Subcutaneous abdominal adipose tissue (tissue), 5 donors: ENCODE results near the gene CCDC97.

ENCODE experiments used
- H3K27ac ChIP-seq: one replicate; pipeline ENCODE4 v1.7.0; 2013; ENCODE audit warnings: low read depth, mild to moderate bottlenecking, inconsistent platforms, low read length, moderate library complexity
- H3K27me3 ChIP-seq, 5 donors: one replicate each; pipeline ENCODE4 v1.7.0; 2013; ENCODE audit warnings: low read length in 5 of 5, inconsistent platforms in 1 of 5; ENCODE audit not compliant: control insufficient read depth in 5 of 5, insufficient read depth in 4 of 5
- H3K36me3 ChIP-seq, 5 donors: one replicate each; pipeline ENCODE4 v1.7.0; 2013; ENCODE audit warnings: low read length in 5 of 5; ENCODE audit not compliant: control insufficient read depth in 5 of 5, insufficient read depth in 5 of 5
- H3K4me1 ChIP-seq, 5 donors: one replicate each; pipeline ENCODE4 v1.7.0; 2013; ENCODE audit warnings: low read length in 5 of 5, mild to moderate bottlenecking in 3 of 5, moderate library complexity in 1 of 5; ENCODE audit not compliant: control insufficient read depth in 5 of 5, insufficient read depth in 5 of 5
- H3K4me3 ChIP-seq, 5 donors: one replicate each; pipeline ENCODE4 v1.7.0; 2013; ENCODE audit warnings: low read length in 5 of 5, low read depth in 1 of 5
- H3K9ac ChIP-seq, 5 donors: one replicate each; pipeline ENCODE4 v1.7.0; 2013; ENCODE audit warnings: low read length in 5 of 5, mild to moderate bottlenecking in 4 of 5, moderate library complexity in 3 of 5
- H3K9me3 ChIP-seq, 5 donors: one replicate each; pipeline ENCODE4 v1.7.0; 2013; ENCODE audit warnings: low read length in 5 of 5; ENCODE audit not compliant: control insufficient read depth in 5 of 5
- donor health status: healthy.
- donor health status: healthy.
- donor health status: healthy.
- donor health status: healthy.
- donor health status: healthy.

Gene CCDC97

DNA sequence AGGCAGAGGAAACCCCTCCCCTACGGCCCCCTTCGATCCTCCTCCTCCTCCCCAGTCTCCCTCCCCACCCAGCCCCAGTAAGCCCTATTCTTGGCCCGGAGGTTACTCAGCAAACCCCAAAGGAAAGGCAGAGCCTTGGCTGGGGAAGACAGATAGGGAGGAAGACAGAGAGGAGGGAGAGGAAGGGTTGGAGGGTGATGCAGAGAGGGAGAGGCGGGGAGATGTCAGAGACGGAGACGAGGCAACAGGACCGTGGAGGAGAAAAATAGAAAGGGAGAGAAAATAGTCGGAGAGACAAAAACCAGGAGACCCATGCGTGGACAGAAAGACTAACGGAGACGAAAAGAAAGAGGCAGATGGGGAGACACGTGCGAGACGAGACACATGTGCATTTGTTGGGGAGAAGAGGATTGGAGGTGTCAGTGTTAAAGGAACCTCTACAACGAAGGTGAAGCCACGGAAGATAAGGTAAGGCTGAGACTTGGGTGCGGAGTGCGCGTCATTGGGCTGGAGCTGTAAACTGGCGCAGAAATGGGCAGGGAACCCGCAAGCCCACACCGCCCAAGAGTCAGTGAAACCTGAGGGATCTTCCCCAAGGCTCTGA, 40.9 kb downstream of the CCDC97 start:
- Histone ChIP-seq H3K27ac (peak overlapping the region; percentile 71), H3K27me3 (peaks cover 0 to 18% (median 6%) of the 10 kb centered on the region in 5 donors), H3K4me1 (peaks cover 4 to 66% (median 42%) of the 10 kb centered on the region in 5 donors), H3K9ac (peak overlapping the region in 4 of 5 donors; percentile 35 to 80 (median 78)), H3K4me3 (peak overlapping the region; percentile 69 to 89 (median 79)), H3K9me3 (no peaks in the 10 kb centered on the region), H3K36me3 (peaks cover 0 to 19% (median 7%) of the 10 kb centered on the region in 5 donors)

DNA sequence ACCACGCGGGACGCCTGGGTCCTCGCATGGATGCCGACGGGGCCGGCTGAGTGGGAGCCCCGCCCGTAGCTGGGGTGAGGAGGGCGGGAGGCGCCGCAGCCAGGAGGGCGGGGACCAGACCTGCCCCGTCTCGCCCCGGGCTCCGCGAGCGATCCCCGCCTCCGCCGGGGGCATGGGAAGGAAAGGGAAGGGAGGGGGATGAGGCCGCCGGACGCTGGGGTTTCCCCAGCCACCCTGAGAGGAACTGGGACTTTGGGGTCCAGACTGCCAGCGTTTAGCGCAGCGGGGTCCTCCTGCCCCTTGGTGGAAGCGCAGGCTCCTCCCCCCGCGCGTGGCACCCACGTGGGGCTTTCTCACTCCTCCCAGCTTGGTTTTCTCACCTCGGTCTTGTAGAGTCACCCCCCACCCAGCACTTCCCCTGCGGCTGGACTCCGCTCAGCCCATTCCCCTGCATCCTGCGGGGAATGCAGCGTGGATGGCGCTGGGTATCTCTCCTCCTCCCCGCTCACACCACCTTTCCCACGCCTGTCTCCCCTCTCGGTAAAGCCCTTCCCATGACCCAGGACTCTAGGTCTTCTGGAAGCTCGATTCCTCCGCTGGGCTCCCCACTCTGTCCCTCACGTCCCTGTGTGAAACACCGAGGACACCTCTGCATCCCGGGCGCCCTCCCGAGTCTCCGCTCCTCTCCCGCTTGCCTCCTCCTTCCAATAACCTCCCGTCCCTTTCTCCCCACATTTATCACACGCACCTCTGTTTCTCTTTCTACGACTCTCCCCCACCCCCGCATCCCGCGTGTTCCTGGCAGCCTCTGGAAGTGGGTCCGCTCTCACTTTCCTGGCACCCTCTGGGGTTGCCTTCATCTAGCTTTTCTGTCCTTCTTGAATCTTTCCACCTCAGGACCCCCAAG, 41.6 kb downstream of the CCDC97 start:
- H3K27me3 ChIP-seq: peaks cover 0 to 18% (median 6%) of the 10 kb centered on the region in 5 donors
- peak overlapping the region; percentile 69 to 89 (median 83) for H3K4me3 ChIP-seq
- H3K9ac ChIP-seq: peak overlapping the region; percentile 9 to 80 (median 77)
- H3K27ac ChIP-seq: peak overlapping the region; percentile 71
- H3K4me1 ChIP-seq: peaks cover 4 to 70% (median 42%) of the 10 kb centered on the region in 5 donors
- no peaks in the 10 kb centered on the region for H3K9me3 ChIP-seq
- peaks cover 0 to 12% (median 5%) of the 10 kb centered on the region in 5 donors for H3K36me3 ChIP-seq

DNA sequence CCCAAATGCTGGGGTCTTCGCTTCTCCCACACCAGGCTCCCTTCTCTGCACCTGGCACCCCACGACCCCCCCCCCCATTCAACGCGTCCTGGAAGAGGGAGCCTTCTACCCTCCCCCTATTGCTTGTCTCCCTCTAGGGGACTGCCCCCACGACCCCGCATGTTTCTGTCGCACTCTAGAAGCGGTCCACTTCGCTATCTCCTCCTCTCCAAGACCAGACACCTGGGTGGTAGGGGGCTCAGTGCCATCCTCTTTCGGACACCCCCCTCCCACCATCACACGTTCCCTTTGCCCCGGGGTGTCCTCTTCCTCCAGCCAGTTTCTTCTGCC, 42.3 kb downstream of the CCDC97 start:
- Histone ChIP-seq H3K4me1 (peaks cover 4 to 77% (median 42%) of the 10 kb centered on the region in 5 donors), H3K27ac (peak overlapping the region; percentile 71), H3K9me3 (no peaks in the 10 kb centered on the region), H3K27me3 (peaks cover 0 to 18% (median 6%) of the 10 kb centered on the region in 5 donors), H3K36me3 (peaks cover 0 to 8% (median 2%) of the 10 kb centered on the region in 5 donors), H3K4me3 (peak overlapping the region; percentile 69 to 89 (median 83)), H3K9ac (peak overlapping the region in 4 of 5 donors; percentile 9 to 80 (median 78))

DNA sequence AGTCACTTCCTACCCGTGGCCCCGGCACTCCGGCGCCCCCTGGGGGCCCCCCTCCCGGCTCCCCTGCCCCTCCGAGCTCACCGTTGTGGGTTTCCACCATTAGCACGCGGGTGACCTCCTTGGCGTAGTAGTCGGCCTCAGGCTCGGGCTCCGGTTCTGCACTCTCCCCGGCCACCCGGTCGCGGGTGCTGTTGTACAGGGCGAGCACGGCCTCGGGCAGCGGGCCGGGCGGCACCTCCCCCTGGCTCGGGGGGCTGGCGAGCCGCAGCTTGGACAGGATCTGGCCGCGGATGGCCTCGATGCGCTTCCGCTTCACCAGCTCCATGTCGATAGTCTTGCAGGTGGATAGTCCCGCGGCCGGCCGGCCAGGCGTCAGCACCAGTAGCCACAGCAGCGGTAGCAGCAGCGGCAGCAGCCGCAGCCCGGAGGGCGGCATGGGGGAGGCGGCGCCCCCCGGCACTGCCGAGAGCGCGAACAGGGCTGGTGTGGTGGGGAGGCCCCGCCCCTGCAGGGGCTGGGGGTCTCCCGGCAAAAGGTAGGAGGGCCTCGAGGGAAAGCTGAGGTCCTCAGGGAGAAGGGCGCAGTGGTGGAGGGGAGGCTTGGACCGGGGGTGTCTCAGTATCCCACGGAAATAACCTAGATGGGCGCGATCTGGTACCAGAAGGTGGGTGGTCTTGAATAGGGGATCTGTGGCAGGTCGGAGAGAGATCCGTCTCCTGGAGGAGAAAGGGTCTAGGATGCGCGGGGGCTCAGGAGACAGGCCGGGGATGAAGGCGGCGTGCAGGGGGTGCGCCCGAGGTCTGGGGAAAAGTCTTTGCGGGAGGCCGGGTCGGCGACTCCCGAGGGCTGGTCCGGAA, 42.9 kb downstream of the CCDC97 start:
- Histone ChIP-seq H3K4me3 (peak overlapping the region; percentile 69 to 89 (median 83)), H3K27me3 (peaks cover 0 to 18% (median 6%) of the 10 kb centered on the region in 5 donors), H3K9ac (peak overlapping the region in 4 of 5 donors; percentile 9 to 80 (median 78)), H3K4me1 (peaks cover 4 to 81% (median 42%) of the 10 kb centered on the region in 5 donors), H3K36me3 (peaks cover 0 to 4% (median 2%) of the 10 kb centered on the region in 5 donors), H3K27ac (peak overlapping the region; percentile 71), H3K9me3 (no peaks in the 10 kb centered on the region)

DNA sequence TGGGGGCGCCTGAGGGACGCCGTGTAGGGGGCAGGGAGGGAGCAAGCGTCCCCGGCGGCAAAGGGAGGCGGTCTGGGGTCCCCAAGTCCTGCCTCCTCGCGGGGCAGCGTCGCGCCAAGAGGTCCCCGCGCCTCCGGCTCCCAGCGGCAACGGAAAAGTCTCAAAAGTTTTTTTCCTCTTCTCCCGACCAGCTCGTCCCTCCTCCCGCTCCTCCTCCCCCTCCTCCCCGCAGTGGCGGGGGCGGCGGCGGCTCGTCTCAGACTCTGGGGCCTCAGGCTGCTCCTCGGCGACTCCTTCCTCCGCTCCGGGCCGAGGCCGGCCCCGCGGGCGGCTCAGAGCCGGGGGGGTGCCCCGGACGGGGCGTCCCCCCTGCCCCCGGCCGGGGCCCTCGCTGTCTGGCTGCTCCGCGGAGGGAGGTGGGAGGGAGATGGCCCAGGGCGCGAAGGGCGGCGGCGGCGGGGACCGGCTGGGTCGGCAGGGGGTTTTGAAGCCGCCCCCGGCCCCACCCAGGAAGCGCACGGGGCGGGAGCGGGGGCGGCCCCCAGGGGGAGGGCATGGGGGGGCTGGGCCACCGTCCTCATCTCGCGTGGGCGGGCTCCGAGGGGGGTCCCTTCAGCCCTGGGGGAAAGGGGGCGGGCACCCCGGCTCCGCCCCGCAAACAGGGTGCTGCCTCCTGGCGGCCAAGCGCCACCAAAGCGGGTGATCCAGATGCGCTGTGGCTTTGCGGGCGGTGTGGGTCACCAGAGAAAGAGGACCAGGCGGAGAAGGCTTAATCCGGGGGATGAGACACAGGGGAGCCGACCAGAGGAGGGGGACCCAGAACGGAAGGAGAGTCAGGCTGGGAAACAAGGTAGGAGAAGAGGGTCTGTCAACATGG, 43.7 kb downstream of the CCDC97 start, which contains the start of gene TGFB1:
Gene TGFB1, minus strand, starts transcription at position 457 of the 877 bp plus-strand sequence. CDS start 878 bp downstream, outside the sequence.
- Histone ChIP-seq H3K4me1 (peaks cover 4 to 85% (median 42%) of the 10 kb centered on the region in 5 donors), H3K36me3 (no peaks in the 10 kb centered on the region)

DNA sequence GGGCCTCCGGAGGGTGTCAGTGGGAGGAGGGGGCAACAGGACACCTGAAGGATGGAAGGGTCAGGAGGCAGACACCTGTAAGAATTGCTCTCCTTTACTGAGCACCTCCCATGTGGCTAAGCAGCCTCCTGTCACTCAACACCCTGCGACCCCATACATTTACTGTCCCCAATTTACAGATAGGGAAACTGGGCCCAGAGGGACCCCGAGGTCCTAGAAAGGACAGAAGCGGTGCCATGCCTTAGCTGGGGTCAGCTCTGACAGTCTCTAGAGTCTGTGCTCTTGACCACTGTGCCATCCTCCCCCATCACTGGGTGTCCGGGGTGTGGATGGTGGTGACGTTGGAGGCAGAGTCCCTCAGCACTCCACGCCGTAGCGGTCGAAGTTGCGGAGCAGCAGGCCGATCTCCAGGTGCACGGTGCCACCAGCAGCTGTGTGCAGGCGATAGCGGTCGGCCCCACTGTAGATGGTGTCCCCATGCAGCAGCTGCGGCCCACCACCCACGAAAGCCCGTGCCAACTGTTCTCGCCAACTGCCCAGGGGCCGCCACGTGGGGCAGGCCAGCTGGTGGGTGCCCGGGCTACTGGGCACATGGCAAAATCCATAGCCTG, 44.5 kb downstream of the CCDC97 start:
- Histone ChIP-seq H3K27ac (peak overlapping the region; percentile 71), H3K4me3 (peak overlapping the region; percentile 34 to 89 (median 40))

More for the DNA sequence above, 43.7 kb downstream of the CCDC97 start, which contains the start of gene TGFB1:
- H3K9me3 ChIP-seq: no peaks in the 10 kb centered on the region
- peaks cover 0 to 18% (median 6%) of the 10 kb centered on the region in 5 donors for H3K27me3 ChIP-seq
- peak within 1 kb of the TSS; percentile 69 to 89 (median 78) for H3K4me3 ChIP-seq
- H3K27ac ChIP-seq: peak within 1 kb of the TSS; percentile 71
- peak within 1 kb of the TSS in 4 of 5 donors; percentile 9 to 80 (median 78) for H3K9ac ChIP-seq

DNA sequence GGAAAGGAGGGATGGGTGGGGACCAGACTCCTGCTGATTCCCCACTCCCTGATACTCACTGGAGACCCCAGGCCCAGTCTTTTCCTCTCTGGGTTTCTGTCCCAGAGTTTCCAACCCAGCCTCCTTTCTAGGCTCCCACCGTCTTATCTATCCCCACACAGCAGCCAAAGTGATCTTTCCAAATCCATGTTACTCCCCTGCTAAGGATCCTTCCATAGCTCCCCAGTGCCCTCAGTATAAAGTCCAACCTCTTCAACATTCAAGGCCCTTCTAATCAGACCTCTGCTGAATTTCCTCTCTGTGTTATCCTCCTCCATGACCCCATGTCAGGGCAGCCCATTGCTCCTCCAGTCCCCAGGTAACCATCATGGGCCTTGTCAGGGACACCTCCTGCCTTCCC, 45.1 kb downstream of the CCDC97 start:
- Histone ChIP-seq H3K27ac (no peak overlapping the region), H3K27me3 (peaks cover 0 to 18% (median 6%) of the 10 kb centered on the region in 5 donors), H3K4me1 (peaks cover 0 to 71% (median 37%) of the 10 kb centered on the region in 5 donors), H3K9ac (no peak overlapping the region), H3K4me3 (no peak overlapping the region), H3K9me3 (no peaks in the 10 kb centered on the region), H3K36me3 (no peaks in the 10 kb centered on the region)

More for the DNA sequence above, 44.5 kb downstream of the CCDC97 start:
- Histone ChIP-seq H3K27me3 (peaks cover 0 to 18% (median 6%) of the 10 kb centered on the region in 5 donors), H3K36me3 (no peaks in the 10 kb centered on the region), H3K9ac (peak overlapping the region in 1 of 5 donors; percentile 56), H3K4me1 (peaks cover 0 to 77% (median 42%) of the 10 kb centered on the region in 5 donors), H3K9me3 (no peaks in the 10 kb centered on the region)

DNA sequence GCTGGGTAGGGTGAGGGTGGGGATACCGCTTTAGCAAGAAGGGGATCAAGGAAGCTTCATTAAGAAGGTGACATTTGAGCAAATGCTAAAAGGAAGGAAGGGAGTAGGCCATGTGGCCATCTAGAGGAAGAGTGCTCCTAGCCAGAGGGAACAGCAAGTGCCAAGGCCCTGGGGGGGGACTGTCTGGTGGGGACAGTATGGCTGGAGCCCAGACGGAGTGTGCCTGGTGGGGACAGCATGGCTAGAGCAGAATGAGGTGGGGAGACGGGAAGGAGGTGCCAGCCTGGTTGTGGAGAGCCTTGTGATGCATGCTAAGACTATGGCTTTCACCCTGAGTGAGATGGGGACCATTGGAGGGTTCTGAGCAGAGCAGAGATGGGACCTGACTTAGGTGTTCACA, 45.8 kb downstream of the CCDC97 start:
- Histone ChIP-seq H3K9me3 (no peaks in the 10 kb centered on the region), H3K27me3 (peaks cover 0 to 17% (median 6%) of the 10 kb centered on the region in 5 donors), H3K9ac (peak overlapping the region in 1 of 5 donors; percentile 12), H3K36me3 (no peaks in the 10 kb centered on the region), H3K4me3 (no peak overlapping the region), H3K27ac (no peak overlapping the region), H3K4me1 (peaks cover 0 to 64% (median 31%) of the 10 kb centered on the region in 5 donors)
